Measurements from ENCODE around the gene UMAD1.

UMAD1 gene

GRCh38 chr7:7736671-7737070 lies 96.1 kb downstream of the UMAD1 start:
- H4K91ac ChIP-seq (ENCODE audit: low read length): no peak overlapping the region
- H3K9ac ChIP-seq (ENCODE audit: low read length): no peak overlapping the region
- no peak overlapping the region for H2AK5ac ChIP-seq (ENCODE audit: low read length, severe bottlenecking)
- no peak overlapping the region for H3K4me2 ChIP-seq (ENCODE audit: low read length, poor library complexity, severe bottlenecking)
- peaks cover 3% of the 10 kb centered on the region for H3K4me1 ChIP-seq (ENCODE audit: control insufficient read depth, insufficient read depth, low read depth, low read length)
- no peak overlapping the region for H2BK12ac ChIP-seq (ENCODE audit: low read length in 2 of 2)
- H3K4ac ChIP-seq (ENCODE audit: low read depth in 1 of 2, low read length in 2 of 2): no peak overlapping the region
- H3K27me3 ChIP-seq (ENCODE audit: control insufficient read depth in 1 of 2, insufficient read depth in 1 of 2, low read length in 2 of 2): no peaks in the 10 kb centered on the region
- H3K36me3 ChIP-seq (ENCODE audit: control insufficient read depth in 1 of 2, insufficient read depth in 2 of 2, low read depth in 1 of 2, low read length in 2 of 2): no peaks in the 10 kb centered on the region
- no peaks in the 10 kb centered on the region for H3K9me3 ChIP-seq (ENCODE audit: control insufficient read depth, low read length)
- H3K79me1 ChIP-seq (replicated peaks; ENCODE audit: low read length, poor library complexity, severe bottlenecking): peaks cover 1% of the 10 kb centered on the region
- no peak overlapping the region for H3K18ac ChIP-seq (ENCODE audit: low read depth in 1 of 2, low read length in 2 of 2)
- no peak overlapping the region for H3K14ac ChIP-seq (ENCODE audit: low read length in 2 of 2)
- H4K8ac ChIP-seq (ENCODE audit: low read length): no peak overlapping the region
- H3K27ac ChIP-seq (ENCODE audit: low read length, poor library complexity, severe bottlenecking): no peak overlapping the region
- DNase-seq: no peak
- H3K23ac ChIP-seq (ENCODE audit: low read length in 2 of 2): no peak overlapping the region
- no peak overlapping the region for H3K4me3 ChIP-seq (ENCODE audit: insufficient read depth in 1 of 2, low read depth in 1 of 2, low read length in 2 of 2)
- no peak overlapping the region for H2AFZ ChIP-seq (ENCODE audit: low read depth, low read length)
- 34% methylated on average over 1 of the region's 2 CpGs for WGBS
- no peak overlapping the region for H2BK15ac ChIP-seq (ENCODE audit: low read depth, poor library complexity, severe bottlenecking)
- H2BK120ac ChIP-seq (ENCODE audit: low read depth, low read length): no peak overlapping the region
- no peak overlapping the region for H2BK5ac ChIP-seq (ENCODE audit: low read depth, low read length, poor library complexity, severe bottlenecking)

DNA sequence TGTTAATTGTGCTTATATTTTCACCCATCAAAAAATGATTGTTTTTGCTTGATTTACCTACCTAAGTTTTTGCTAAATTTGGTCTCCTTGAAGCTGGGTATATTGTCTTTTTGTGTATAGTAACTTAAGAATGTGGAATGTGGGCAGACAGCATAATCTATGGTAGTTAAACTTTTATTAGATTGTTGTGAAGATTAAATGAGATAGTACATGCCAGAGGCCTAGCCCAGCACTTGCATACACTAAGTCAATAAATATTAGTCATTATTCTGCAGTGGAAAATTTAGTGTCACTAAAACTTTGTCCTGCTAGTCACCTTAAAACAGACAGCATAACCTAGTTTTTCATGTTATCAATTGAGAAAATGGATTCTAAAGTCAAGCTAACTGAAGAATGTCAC lies 97.1 kb downstream of the UMAD1 start:
- H3K4me3 ChIP-seq (ENCODE audit: insufficient read depth in 1 of 2, low read depth in 1 of 2, low read length in 2 of 2): no peak overlapping the region
- no peak overlapping the region for H3K18ac ChIP-seq (ENCODE audit: low read depth in 1 of 2, low read length in 2 of 2)
- H2BK5ac ChIP-seq (ENCODE audit: low read depth, low read length, poor library complexity, severe bottlenecking): no peak overlapping the region
- H3K27ac ChIP-seq (ENCODE audit: low read length, poor library complexity, severe bottlenecking): no peak overlapping the region
- H3K79me1 ChIP-seq (replicated peaks; ENCODE audit: low read length, poor library complexity, severe bottlenecking): peaks cover 4% of the 10 kb centered on the region
- H4K8ac ChIP-seq (ENCODE audit: low read length): no peak overlapping the region
- H2BK12ac ChIP-seq (ENCODE audit: low read length in 2 of 2): no peak overlapping the region
- no peak overlapping the region for H2BK120ac ChIP-seq (ENCODE audit: low read depth, low read length)
- H3K23ac ChIP-seq (ENCODE audit: low read length in 2 of 2): no peak overlapping the region
- H2BK15ac ChIP-seq (ENCODE audit: low read depth, poor library complexity, severe bottlenecking): no peak overlapping the region
- peaks cover 3% of the 10 kb centered on the region for H3K4me1 ChIP-seq (ENCODE audit: control insufficient read depth, insufficient read depth, low read depth, low read length)
- DNase-seq: no peak
- H2AFZ ChIP-seq (ENCODE audit: low read depth, low read length): no peak overlapping the region
- H4K91ac ChIP-seq (ENCODE audit: low read length): no peak overlapping the region
- no peak overlapping the region for H3K4ac ChIP-seq (ENCODE audit: low read depth in 1 of 2, low read length in 2 of 2)
- no peaks in the 10 kb centered on the region for H3K9me3 ChIP-seq (ENCODE audit: control insufficient read depth, low read length)
- no peak overlapping the region for H3K14ac ChIP-seq (ENCODE audit: low read length in 2 of 2)
- H3K27me3 ChIP-seq (ENCODE audit: control insufficient read depth in 1 of 2, insufficient read depth in 1 of 2, low read length in 2 of 2): no peaks in the 10 kb centered on the region
- no peak overlapping the region for H3K9ac ChIP-seq (ENCODE audit: low read length)
- H3K4me2 ChIP-seq (ENCODE audit: low read length, poor library complexity, severe bottlenecking): no peak overlapping the region
- no peak overlapping the region for H2AK5ac ChIP-seq (ENCODE audit: low read length, severe bottlenecking)
- H3K36me3 ChIP-seq (ENCODE audit: control insufficient read depth in 1 of 2, insufficient read depth in 2 of 2, low read depth in 1 of 2, low read length in 2 of 2): no peaks in the 10 kb centered on the region

DNA sequence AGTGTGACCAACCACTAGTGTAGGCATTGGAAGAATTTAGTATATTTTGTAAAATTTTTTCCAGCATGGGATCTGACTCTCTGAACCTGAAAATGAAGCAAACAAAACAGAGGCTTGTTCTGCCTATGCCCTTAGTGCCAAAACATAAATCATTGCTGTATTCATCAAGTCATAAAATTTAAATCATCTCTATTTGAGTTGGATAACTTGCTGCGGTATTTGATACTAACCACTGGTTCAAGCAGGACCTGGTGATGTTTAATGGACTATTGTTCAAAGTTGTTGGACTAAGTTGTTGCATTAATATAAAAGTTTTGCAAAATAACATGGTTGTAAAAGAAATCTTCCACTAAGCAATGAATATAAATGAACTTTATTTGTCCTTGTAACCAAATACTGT lies 97.6 kb downstream of the UMAD1 start:
- WGBS: 100% methylated on average over 1 of the region's 1 CpG
- Histone ChIP-seq H3K9ac (ENCODE audit: low read length) (no peak overlapping the region), H4K8ac (ENCODE audit: low read length) (no peak overlapping the region)

GRCh38 chr7:7738622-7739021 lies 98.1 kb downstream of the UMAD1 start:
- H2BK120ac ChIP-seq (ENCODE audit: low read depth, low read length): no peak overlapping the region
- no peak overlapping the region for H2AFZ ChIP-seq (ENCODE audit: low read depth, low read length)
- H4K91ac ChIP-seq (ENCODE audit: low read length): no peak overlapping the region
- peaks cover 4% of the 10 kb centered on the region for H3K79me1 ChIP-seq (replicated peaks; ENCODE audit: low read length, poor library complexity, severe bottlenecking)
- no peak overlapping the region for H2BK5ac ChIP-seq (ENCODE audit: low read depth, low read length, poor library complexity, severe bottlenecking)
- no peaks in the 10 kb centered on the region for H3K27me3 ChIP-seq (ENCODE audit: control insufficient read depth in 1 of 2, insufficient read depth in 1 of 2, low read length in 2 of 2)
- H3K4me1 ChIP-seq (ENCODE audit: control insufficient read depth, insufficient read depth, low read depth, low read length): peaks cover 3% of the 10 kb centered on the region
- WGBS: 95% methylated on average over 3 of the region's 3 CpGs
- no peak overlapping the region for H3K27ac ChIP-seq (ENCODE audit: low read length, poor library complexity, severe bottlenecking)
- H2AK5ac ChIP-seq (ENCODE audit: low read length, severe bottlenecking): no peak overlapping the region
- H2BK12ac ChIP-seq (ENCODE audit: low read length in 2 of 2): no peak overlapping the region
- no peak overlapping the region for H4K8ac ChIP-seq (ENCODE audit: low read length)
- no peak overlapping the region for H3K9ac ChIP-seq (ENCODE audit: low read length)
- no peak overlapping the region for H3K4me2 ChIP-seq (ENCODE audit: low read length, poor library complexity, severe bottlenecking)
- no peak overlapping the region for H3K18ac ChIP-seq (ENCODE audit: low read depth in 1 of 2, low read length in 2 of 2)
- no peaks in the 10 kb centered on the region for H3K36me3 ChIP-seq (ENCODE audit: control insufficient read depth in 1 of 2, insufficient read depth in 2 of 2, low read depth in 1 of 2, low read length in 2 of 2)
- no peak overlapping the region for H3K4me3 ChIP-seq (ENCODE audit: insufficient read depth in 1 of 2, low read depth in 1 of 2, low read length in 2 of 2)
- H3K4ac ChIP-seq (ENCODE audit: low read depth in 1 of 2, low read length in 2 of 2): no peak overlapping the region
- H3K14ac ChIP-seq (ENCODE audit: low read length in 2 of 2): no peak overlapping the region
- no peak overlapping the region for H3K23ac ChIP-seq (ENCODE audit: low read length in 2 of 2)
- DNase-seq: no peak
- no peak overlapping the region for H2BK15ac ChIP-seq (ENCODE audit: low read depth, poor library complexity, severe bottlenecking)
- no peaks in the 10 kb centered on the region for H3K9me3 ChIP-seq (ENCODE audit: control insufficient read depth, low read length)

More for the DNA sequence above, 97.6 kb downstream of the UMAD1 start:
- Histone ChIP-seq H3K27ac (ENCODE audit: low read length, poor library complexity, severe bottlenecking) (no peak overlapping the region), H3K4me2 (ENCODE audit: low read length, poor library complexity, severe bottlenecking) (no peak overlapping the region), H2AFZ (ENCODE audit: low read depth, low read length) (no peak overlapping the region), H3K27me3 (ENCODE audit: control insufficient read depth in 1 of 2, insufficient read depth in 1 of 2, low read length in 2 of 2) (no peaks in the 10 kb centered on the region), H2BK5ac (ENCODE audit: low read depth, low read length, poor library complexity, severe bottlenecking) (no peak overlapping the region), H3K4me1 (ENCODE audit: control insufficient read depth, insufficient read depth, low read depth, low read length) (peaks cover 3% of the 10 kb centered on the region), H3K9me3 (ENCODE audit: control insufficient read depth, low read length) (no peaks in the 10 kb centered on the region), H2AK5ac (ENCODE audit: low read length, severe bottlenecking) (no peak overlapping the region), H3K36me3 (ENCODE audit: control insufficient read depth in 1 of 2, insufficient read depth in 2 of 2, low read depth in 1 of 2, low read length in 2 of 2) (no peaks in the 10 kb centered on the region), H3K14ac (ENCODE audit: low read length in 2 of 2) (no peak overlapping the region), H2BK120ac (ENCODE audit: low read depth, low read length) (no peak overlapping the region), H2BK12ac (ENCODE audit: low read length in 2 of 2) (no peak overlapping the region), H4K91ac (ENCODE audit: low read length) (no peak overlapping the region), H3K4ac (ENCODE audit: low read depth in 1 of 2, low read length in 2 of 2) (no peak overlapping the region), H2BK15ac (ENCODE audit: low read depth, poor library complexity, severe bottlenecking) (no peak overlapping the region), H3K23ac (ENCODE audit: low read length in 2 of 2) (no peak overlapping the region), H3K79me1 (replicated peaks; ENCODE audit: low read length, poor library complexity, severe bottlenecking) (peaks cover 4% of the 10 kb centered on the region), H3K18ac (ENCODE audit: low read depth in 1 of 2, low read length in 2 of 2) (no peak overlapping the region), H3K4me3 (ENCODE audit: insufficient read depth in 1 of 2, low read depth in 1 of 2, low read length in 2 of 2) (no peak overlapping the region)
- DNase-seq: no peak

All from mesenchymal stem cell (in vitro differentiated cells and primary cell).